WI38 (cell line): Measurements from ENCODE around the gene FLAD1.

Experiments used
- H3K4me3 ChIP-seq: 2 replicates; pipeline ENCODE4 v1.5.1; 2011; ENCODE audit warnings: low read depth, mild to moderate bottlenecking, control low read depth, low read length
- TF ChIP-seq, protein P1 (sequence below): IDR thresholded peaks from 2 replicates; pipeline ENCODE4 v1.5.1; 2012; ENCODE audit warnings: low read depth, mild to moderate bottlenecking, control low read depth, low read length

The FLAD1 gene

DNA sequence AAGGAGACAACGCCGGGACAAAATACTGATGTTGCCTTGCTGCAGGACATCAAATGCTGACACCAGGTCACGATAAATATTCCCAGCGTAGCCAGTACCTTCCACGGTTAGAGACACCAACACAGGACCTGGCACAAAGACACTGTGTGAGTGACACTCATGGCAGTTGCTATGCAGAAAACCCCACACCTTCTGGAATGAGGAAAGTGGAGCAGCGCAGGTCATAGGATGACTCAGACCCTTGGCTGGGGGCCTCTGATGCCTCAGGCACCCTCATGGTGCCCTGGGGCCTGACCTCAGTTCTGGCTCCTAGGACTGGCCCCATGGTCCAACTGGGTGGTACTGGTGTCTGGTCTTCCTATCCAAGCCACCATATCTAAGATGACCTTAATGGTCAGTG lies 43.4 kb downstream of the FLAD1 start:
- TF ChIP-seq, protein P1, sequence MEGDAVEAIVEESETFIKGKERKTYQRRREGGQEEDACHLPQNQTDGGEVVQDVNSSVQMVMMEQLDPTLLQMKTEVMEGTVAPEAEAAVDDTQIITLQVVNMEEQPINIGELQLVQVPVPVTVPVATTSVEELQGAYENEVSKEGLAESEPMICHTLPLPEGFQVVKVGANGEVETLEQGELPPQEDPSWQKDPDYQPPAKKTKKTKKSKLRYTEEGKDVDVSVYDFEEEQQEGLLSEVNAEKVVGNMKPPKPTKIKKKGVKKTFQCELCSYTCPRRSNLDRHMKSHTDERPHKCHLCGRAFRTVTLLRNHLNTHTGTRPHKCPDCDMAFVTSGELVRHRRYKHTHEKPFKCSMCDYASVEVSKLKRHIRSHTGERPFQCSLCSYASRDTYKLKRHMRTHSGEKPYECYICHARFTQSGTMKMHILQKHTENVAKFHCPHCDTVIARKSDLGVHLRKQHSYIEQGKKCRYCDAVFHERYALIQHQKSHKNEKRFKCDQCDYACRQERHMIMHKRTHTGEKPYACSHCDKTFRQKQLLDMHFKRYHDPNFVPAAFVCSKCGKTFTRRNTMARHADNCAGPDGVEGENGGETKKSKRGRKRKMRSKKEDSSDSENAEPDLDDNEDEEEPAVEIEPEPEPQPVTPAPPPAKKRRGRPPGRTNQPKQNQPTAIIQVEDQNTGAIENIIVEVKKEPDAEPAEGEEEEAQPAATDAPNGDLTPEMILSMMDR: no peak
- H3K4me3 ChIP-seq: no peak overlapping the region

DNA sequence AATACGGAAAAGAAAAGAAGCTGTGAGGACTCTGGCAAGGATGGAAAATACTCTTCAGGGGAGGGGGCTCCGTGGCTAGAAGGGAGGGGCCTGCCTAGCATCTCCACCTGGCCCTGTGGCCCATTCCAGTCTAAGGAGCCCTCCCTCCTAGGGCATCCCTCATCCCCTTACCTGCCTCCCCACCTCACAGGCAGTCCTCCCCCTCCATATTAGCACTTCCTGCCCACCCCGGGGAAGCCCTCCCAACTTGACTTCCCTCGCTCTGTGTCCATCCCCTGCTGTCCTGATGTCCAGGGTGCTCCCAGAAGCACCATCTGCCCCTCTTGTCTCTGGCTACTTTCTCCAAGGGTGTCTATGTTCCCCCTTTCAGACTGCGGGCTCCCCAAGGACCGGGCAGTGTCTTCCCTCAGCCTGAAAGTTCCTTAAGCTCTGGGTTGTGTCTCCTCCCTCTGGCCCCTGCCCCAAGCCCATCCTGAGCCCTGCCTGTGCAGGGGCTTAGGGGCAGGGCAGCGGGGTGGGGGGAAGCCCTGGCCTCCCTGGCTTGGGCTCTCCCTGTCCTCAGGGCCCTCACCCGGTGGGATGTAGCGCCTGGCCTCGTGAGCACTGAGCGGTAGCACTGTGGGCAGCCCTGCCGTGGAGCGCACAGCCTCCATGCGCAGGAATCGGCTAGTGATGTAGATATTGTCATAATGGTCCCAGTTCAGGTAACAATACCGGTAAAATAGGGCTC lies 46.5 kb downstream of the FLAD1 start:
- H3K4me3 ChIP-seq: no peak overlapping the region
- TF ChIP-seq, protein P1: no peak

DNA sequence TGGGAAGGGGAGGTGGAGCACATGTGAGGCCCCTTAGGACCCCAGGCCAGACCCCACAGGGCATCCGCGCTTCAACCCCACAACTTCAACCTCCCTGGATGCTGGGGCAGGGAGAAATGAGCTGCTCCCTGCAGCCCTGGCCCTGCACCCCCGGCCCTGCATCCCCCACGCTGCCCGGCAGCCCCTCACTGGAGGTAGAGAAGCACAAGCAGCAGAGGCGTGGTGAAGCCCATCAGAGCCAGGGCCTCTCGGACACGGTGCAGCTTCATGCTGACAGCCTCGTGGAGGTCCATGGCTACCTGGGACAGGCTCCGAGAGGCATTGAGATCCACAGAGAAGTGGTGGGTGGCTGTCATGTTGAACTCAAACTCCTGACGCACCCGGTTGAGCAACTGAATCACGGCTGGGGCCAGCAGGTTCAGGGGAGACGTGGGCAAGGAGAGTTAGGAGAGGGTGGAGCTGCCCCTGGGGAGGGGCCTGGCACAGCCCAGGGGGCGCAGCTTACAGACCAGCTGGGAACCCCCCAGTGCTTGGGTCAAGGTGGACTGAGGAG lies 47.2 kb downstream of the FLAD1 start:
- no peak overlapping the region for H3K4me3 ChIP-seq
- TF ChIP-seq, protein P1: no peak

DNA sequence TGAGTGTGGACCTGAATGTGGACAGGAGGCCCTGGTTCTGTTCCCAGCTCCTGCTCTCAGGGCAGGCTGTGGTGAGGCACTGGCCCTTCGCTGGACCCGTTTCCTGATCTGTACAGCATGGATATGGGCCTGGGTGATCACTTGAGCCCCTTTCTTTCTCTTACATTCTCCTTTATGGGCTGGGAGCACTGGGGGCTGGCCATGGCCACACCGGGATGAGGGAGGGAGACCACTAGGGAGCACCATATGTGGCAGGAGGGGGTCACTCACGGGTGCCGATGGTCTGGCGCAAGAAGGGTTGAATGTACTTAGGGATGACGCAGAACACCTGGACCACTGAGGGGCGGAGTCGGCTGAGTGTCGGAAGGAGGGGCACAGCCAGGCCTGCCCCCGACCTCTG lies 47.8 kb downstream of the FLAD1 start:
- no peak overlapping the region for H3K4me3 ChIP-seq
- TF ChIP-seq, protein P1: no peak

DNA sequence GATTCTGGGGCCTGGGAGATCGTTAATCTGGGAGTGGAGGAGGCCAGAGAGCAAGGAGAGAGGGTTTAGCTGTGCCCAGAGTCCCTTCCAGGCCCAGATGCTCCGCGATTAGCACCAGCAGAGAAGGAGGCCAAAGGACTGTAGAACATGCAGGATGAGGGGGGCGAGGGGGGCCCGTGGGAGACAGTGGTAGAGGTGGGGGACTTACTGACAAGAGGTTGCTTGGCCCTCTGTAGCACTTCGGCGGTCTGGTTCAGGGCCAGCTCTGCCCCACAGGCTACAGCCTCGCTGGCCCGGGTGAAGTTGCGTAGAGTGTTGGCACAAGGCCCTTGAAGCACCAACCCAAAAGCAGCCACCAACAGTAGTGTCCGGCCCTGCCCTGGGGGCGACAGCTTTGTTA lies 49.7 kb downstream of the FLAD1 start:
- TF ChIP-seq, protein P1: no peak
- no peak overlapping the region for H3K4me3 ChIP-seq

DNA sequence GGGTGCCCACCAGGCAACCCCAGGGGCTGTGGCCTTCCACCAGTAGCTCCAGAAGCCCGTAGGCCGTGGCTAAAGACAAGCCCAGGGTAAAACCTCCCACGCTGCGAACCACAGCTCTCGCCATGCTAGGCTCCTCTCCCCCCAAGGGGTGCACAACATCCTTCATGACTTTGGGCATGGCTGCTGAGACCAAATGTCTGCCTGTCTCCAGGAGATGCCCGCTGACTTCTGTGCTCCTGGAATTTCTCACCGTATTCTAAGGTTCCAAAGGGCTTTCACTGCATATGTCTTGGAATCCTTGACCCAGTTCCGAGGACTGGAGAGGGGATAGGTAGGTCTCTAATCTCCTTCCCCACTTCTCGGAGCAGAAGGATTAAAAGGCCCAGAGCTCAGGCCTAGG lies 50.4 kb downstream of the FLAD1 start, which contains the start of the genes DCST1 and DCST2:
Gene DCST1, plus strand, starts transcription at position 301 of the 400 bp plus-strand sequence. CDS start 213 bp downstream, outside the sequence.
Gene DCST2, minus strand, starts transcription at position 258 of the 400 bp plus-strand sequence. Its CDS starts 80 bp downstream, at position 178.
- H3K4me3 ChIP-seq: no peak within 1 kb of the TSS

More for the DNA sequence above, 50.4 kb downstream of the FLAD1 start, which contains the start of the genes DCST1 and DCST2:
- TF ChIP-seq, protein P1: no peak
